Measurements from ENCODE around the gene ZEB1.

GRCh38 chr10:31362023-31362641 is 43.1 kb downstream of the ZEB1 start:
- no peak for TF ChIP-seq ATF7-NPFF (CRISPR knock-in tag; IDR thresholded peaks at IDR 0.05; ENCODE audit: low read depth)
- no peak for TF ChIP-seq GABPA (IDR thresholded peaks at IDR 0.05; ENCODE audit: low read depth, low read length)
- no peak for TF ChIP-seq GABPA (CRISPR knock-in tag; IDR thresholded peaks at IDR 0.05; ENCODE audit: low read depth)
- no peak for TF ChIP-seq SMC3 (IDR thresholded peaks at IDR 0.05; ENCODE audit: low read length)
- no peak for TF ChIP-seq ATF3 (CRISPR knock-in tag; IDR thresholded peaks at IDR 0.05)
- TF ChIP-seq NR2F6 (IDR thresholded peaks at IDR 0.05) = no peak
- TF ChIP-seq NR2F6 (CRISPR knock-in tag; IDR thresholded peaks at IDR 0.05) = no peak
- TF ChIP-seq ZNF432 (CRISPR knock-in tag; IDR thresholded peaks at IDR 0.05; ENCODE audit: borderline replicate concordance) = no peak
- no peak for TF ChIP-seq DBP (CRISPR knock-in tag; IDR thresholded peaks at IDR 0.05; ENCODE audit: not compliant biosample characterization)
- no peak for TF ChIP-seq ASH2L (IDR thresholded peaks at IDR 0.05; ENCODE audit: insufficient read length, low read depth, low read length)
